NCI-H526 (cell line): ENCODE results near the gene TPSB2.
A peak's percentile ranks its signal among the peaks of the same experiment; 100 is the strongest.
"Not testable (repeated sequence)": the region's sequence is repeated elsewhere in the genome, so short reads cannot be mapped to it uniquely, and the experiment has no call there.

Experiments used
- DNase-seq, 2 experiments: peaks; one replicate each; lab custom pipeline; 2025; lab: John Stamatoyannopoulos, UW

Gene TPSB2

DNA sequence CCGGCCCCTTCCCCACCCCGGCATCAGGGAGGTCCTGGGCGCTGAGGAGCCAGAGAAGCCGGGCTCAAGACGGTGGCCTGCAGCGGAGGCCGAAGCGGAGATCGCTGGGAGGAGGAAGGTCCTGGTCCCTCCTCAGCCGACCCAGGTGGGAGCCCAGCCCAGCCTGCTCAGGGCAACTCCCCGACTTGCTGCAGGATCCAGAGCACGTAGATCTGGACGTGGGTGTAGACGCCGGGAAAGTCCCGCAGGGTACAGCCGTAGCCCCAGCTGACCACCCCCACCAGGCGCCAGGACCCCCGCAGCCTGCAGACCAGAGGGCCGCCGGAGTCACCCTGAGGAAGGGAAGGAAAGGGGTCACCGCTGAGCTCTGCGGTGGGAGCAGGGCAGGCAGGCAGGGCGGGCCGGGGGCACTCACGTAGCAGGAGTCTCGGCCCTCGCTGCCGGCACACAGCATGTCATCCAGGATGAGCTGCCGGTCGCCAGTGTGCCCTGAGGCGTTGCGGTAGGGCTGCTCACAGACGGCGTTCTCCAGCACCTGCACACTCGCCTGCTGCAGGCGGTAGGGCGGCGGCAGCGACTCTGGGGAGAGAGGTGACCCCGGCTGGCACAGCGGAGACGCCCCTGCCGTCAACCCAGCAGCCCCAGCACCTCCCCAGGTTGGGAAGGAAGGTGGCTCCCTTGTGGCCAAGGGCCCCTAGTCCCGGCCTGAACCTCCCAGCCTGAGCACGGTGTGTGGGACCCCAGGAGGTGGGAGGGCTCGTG is 31.3 kb upstream of the TPSB2 start:
- DNase-seq = peak; percentile 26 to 58

DNA sequence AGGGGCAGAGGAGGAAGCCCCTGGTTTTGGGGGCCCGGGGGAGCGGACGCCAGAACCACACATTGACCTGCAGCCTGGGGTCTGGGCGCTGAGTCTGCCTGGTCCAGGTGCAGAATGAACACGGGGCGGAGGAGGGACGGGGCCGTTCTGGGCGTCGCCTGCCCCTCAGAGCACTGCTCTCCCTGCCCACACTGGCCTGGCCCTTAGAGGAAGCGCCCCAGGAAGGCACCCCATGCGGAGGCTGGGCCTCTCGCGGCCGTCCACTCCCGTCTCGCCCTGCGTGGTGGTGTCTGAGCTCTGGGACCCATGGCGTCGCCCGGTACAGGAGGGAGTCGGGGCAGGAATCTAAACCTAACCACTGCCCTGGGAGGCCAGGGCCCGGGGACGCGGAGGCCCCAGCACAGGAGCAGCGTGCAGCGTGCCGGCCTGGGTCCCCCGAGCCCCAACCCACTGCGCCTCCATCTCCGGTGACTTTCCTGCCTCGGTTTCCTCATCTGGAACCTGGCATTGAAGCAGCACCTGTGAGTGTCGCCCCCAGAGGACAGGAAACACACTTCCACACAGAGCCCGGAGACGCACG is 30.2 kb upstream of the TPSB2 start:
- DNase-seq = no peak

DNA sequence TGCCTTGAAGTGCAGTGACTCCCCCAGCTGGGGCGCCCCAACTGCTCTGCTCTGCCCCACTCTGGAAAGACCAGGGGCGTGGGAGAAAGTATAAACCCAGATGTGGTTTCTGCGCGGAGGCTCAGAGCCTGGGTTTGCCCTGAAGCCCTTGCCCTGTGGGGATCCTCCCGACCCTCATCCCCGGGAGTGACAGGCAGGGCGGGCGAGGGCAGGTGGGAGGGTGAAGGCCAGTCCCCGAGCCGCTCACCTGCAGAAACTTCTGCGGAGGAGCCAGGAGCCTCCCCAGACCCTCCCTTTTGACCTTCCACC is 29.7 kb upstream of the TPSB2 start:
- DNase-seq = no peak

DNA sequence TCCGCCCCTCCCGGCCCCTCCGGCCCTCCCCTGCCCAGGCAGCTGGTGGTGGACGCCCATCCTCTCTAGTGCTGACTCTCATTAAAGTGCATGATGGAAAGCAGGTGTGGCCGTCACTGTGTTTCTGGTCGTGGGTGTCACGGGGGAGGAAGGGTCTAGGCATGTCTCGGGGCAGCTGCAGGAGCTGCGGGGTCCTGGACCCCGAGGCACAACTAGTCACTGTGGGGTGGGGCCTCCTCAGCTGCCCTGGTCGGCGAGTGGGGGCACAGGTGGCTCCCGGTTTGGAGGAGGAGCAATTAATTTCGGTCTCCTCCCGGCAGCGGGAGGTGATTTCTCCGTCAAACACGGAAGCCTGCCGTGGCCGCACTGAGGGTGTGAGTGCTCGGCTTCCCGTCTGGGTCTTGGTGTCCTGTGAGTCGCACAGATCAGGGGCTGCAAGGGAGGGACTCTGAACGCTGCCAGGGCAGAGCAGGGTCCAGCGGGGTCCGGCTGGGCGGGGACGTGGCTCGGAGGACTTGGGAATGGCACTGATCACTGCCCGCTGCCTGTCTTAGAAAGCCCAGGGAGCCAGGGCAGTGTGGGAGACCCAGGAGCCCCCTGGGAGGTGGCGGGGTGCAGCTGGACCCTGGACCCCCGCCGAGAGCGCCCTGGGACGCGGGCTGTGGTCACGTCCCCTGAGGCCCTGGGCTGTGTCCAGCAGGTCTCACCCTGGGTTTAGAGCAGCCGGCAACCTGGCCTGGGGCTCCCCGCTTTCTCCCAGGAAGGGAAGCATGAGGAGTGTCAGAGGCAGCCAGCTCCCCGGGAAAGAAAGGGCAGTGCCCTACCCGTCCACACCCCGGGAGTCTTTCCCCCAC is 29.1 kb upstream of the TPSB2 start:
- DNase-seq = no peak

DNA sequence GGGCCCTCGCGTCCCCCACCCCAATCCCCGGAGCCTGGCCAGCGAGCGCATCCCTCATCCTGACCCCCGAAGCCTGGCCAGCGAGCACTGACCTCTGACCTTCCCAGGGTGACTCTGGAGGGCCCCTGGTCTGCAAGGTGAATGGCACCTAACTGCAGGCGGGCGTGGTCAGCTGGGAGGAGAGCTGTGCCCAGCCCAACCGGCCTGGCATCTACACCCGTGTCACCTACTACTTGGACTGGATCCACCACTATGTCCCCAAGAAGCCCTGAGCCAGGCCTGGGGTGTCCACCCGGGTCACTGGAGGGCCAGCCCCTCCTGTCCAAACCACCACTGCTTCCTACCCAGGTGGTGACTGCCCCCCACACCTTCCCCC is 28.2 kb upstream of the TPSB2 start:
- no peak for DNase-seq

DNA sequence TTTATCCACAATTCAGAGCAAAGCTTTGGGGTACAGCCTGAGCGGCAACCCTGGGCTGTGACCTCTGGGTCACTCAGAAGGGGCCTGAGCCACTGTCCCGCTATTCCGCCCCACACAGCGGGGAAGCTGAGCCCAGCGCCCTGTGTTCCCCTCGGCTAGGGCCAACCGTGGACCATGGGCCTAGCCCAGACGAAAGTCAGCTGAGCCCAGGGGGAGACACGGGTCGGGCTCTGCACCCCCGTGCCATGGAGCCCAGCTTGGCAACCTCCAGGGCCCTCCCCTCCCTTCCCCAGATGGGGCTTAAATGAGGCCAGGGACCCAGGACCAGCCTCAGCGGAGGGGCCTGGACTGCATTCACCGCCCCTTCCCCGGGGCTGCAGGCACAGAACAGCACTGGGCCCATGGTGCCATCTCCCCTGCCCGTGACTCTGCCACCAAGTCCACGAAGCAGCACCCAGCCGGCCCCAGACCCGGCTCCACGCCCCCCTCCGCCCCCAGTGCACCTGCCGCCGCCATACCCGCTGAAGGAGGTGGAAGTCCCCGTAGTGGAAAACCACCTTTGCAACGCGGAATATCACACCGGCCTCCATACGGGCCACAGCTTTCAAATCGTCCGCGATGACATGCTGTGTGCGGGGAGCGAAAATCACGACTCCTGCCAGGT is 27.7 kb upstream of the TPSB2 start:
- DNase-seq = no peak

DNA sequence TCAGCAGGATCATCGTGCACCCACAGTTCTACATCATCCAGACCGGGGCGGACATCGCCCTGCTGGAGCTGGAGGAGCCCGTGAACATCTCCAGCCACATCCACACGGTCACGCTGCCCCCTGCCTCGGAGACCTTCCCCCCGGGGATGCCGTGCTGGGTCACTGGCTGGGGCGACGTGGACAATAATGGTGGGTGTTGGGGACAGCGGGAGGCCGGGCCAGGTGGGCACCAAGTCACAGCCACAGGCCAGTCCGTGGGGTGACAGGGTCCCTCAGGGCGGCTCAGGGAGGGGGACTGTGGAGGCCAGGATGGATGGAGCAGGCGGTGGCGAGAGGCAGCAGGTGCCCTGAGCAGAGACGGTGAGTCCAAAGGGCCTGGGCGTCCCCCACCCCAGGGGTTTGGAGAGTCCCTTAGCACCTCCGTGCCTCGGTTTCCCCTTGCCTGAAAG is 26.9 kb upstream of the TPSB2 start:
- DNase-seq = no peak

DNA sequence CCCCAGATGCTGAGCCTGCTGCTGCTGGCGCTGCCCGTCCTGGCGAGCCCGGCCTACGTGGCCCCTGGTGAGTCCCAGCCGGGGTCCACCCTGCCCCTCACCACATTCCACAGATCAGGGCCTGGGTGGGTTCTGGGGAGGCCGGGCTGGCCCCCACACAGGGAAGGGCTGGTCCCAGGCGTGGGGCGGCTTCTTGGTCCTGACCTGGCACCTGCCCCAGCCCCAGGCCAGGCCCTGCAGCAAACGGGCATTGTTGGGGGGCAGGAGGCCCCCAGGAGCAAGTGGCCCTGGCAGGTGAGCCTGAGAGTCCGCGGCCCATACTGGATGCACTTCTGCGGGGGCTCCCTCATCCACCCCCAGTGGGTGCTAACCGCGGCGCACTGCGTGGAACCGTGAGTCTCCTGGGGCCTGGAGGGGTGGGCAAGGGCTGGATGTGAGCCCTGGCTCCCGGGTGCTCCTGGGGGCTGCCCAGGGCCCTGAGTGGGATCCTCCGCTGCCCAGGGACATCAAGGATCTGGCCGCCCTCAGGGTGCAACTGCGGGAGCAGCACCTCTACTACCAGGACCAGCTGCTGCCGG is 26.4 kb upstream of the TPSB2 start:
- DNase-seq = not testable (repeated sequence)

DNA sequence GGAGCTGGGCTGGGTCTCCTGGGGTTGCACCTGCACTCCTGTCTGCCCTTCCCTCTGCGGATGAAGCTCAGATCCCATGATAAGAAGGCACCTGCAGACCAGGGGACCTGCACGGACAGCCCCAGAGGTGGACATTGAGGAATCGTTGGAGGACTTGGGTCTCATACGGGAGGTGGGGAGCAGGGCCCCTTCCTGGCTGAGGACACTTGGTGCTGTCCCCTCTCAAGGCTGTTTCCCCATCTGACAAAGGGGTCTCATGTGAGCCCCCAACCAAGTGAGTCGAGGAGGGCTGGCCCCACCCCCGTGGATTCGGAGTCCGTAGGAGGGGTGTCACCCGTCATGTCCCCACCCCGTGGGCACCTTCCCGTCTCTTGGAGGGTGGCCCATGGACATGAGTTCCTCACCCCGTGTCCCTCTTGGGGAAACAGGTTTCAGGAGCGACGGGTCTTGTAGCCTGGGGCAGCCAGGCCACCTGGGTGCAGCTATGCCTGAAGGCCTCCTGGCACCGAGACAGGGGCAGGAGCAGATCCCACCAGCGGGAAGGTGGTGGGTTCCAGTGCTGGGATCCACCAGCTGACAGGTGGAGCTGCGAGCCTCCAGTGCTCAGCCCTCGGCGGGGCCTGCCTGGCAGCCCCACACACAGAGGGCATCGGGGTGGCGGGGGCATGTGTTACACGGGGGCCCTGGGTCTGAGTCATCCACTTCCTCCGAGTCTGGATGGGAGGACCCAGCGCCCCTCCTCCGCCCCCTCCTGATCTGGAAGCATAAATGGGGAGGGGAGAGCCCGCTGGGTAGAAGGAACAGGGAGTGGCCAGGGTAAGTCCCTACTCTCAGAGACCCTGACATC is 25.5 kb upstream of the TPSB2 start, which contains the start of gene TPSD1:
TSS of gene TPSD1 (plus strand) at position 794 of the 847 bp plus-strand sequence. CDS start 212 bp downstream, outside the sequence.
- not testable (repeated sequence) for DNase-seq

DNA sequence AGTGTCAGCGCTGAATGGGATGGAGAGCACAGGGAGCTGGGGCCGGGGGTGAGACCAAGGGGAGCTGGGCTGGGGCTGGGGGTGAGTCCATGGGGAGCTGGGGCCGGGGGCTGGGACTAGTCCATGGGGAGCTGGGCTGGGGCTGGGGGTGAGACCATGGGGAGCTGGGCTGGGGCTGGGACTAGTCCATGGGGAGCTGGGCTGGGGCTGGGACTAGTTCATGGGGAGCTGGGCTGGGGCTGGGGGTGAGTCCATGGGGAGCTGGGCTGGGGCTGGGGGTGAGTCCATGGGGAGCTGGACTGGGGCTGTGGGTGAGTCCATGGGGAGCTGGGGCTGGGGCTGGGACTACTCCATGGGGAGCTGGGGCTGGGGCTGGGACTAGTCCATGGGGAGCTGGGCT is 24.8 kb upstream of the TPSB2 start:
- not testable (repeated sequence) for DNase-seq

DNA sequence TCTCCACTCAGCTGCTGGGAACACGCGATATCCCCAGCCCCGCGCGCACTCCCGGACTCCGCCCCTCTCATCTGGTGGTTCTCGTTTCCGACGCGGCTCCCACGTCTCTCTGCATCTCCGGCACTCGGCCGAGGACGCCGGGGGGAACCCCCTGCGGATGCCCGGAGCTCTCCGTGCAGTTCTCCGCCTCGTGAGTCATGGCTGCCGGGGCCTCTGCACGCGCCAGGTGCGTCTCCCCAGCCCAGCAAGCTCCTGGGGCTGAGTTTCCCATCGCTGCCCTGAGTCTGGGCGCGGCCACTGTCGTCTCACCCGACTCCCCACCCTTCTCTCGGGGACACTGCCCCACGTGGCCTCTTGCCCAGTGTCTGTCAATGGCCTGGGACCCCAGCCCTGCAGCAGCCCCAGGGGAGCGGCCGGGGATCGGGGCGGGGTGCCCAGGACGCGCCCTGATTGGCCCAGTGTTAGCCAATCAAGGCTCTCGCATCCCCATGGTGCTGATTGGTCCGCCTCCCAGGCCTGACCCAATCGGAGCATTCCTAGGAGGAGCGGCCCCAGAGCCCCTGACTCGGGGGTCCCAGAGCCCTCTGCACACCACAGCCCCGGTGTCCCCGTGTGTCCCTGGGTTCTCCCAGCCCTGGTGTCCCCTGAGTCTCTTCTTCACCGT is 23.8 kb upstream of the TPSB2 start:
- not testable (repeated sequence) for DNase-seq

DNA sequence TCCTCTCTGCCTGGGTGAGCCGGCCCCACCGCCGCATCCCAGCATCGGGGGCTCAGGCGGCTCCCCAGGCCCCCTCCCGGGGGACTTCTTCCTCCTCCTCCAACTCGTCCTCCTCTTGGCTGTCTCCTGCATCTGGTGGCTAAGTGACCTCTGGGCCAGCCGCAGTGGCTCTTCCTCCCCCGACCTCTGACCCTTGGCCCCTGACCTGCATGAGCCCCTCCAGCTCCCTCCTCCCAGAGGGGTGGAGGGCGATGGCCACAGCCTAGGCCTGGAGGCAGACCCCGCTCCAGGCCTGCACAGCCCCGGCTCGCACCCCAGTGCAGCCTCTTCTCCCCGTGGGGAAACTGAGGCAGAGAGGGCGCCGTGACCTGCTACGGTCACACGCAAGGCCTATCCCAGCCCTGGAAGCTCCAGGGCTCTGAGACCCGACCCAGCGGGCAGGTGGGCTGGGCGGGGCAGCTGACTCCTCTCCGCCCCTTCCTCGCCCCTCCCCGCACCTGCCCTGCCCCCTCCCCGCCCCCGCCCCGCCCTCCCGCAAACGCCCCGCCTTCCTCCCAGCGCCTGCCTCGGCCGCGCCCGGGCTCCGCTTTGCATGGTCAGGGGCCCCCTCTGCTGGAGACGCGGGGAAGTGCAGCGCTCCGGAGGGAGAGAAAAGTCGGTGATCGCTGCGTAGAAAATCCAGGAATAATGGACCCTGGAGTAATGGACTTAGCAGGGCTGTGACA is 19.2 kb upstream of the TPSB2 start:
- not testable (repeated sequence) for DNase-seq

DNA sequence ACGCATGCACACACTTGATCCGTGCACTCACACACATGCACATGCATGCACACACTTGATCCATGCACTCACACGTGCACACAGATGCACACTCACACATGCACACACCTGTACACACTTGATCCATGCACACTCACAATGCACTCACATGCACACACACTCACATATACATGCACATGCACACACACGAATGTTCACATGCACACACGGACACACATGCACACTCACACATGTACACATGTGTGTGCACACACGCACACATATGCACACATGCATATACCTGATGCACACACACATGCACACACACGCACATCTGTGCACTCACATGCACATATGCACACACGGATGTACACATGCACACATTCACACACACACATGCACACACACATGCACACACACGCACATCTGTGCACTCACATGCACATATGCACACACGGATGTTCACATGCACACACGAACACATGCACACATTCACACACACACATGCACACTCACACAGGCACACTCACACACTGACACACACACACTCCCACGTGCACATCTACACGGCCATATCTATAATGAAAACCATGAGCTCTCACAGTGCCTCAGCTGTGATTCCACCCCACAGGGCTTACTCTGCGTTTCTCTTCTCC is 18.0 kb upstream of the TPSB2 start:
- DNase-seq = not testable (repeated sequence)

DNA sequence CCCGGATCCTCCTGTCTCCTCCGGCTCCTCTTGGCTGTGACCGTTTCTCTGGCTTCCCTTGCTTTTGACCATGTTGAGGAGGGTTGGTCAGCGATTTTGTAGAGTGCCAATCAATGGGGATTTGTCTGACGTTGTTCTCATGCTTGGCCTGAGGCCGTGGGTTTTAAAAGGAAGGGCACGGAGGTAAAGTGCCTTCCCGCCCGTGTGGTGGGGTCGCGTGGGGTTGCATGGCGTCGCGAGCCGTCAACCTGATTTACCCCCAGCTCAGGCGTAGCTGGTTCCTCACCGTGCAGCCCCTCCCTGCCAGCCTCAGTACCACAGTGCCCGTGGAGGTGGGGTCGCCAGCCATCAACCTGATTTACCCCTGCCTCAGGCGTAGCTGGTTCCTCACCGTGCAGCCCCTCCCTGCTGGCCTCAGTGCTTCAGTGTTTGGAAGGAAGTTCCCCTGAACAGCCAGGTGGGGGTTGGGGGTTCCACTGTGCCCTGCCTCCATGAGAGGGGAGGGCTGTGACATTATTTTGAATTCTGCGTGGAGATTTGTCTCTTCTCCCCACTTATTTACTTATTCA is 15.6 kb upstream of the TPSB2 start:
- no peak for DNase-seq

DNA sequence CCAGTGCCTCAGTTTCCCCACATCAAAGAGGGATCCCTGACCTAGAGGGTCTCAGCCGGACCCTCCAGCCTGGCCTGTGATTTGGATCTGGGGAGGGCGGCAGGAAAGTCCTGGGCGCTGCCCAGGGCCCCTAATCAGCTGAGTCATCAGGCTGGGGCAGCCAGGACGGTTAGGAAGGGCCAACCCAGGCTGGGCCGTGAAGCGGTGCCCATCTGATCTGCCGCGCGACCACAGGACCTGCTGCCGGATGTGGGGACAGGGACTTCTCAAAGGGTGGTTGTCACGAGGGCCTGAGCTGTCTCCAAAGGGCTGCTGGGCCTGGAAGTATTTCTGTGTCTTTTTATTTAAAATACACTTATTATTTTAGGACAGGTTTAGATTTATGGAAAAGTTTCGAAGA is 14.9 kb upstream of the TPSB2 start:
- DNase-seq = no peak

DNA sequence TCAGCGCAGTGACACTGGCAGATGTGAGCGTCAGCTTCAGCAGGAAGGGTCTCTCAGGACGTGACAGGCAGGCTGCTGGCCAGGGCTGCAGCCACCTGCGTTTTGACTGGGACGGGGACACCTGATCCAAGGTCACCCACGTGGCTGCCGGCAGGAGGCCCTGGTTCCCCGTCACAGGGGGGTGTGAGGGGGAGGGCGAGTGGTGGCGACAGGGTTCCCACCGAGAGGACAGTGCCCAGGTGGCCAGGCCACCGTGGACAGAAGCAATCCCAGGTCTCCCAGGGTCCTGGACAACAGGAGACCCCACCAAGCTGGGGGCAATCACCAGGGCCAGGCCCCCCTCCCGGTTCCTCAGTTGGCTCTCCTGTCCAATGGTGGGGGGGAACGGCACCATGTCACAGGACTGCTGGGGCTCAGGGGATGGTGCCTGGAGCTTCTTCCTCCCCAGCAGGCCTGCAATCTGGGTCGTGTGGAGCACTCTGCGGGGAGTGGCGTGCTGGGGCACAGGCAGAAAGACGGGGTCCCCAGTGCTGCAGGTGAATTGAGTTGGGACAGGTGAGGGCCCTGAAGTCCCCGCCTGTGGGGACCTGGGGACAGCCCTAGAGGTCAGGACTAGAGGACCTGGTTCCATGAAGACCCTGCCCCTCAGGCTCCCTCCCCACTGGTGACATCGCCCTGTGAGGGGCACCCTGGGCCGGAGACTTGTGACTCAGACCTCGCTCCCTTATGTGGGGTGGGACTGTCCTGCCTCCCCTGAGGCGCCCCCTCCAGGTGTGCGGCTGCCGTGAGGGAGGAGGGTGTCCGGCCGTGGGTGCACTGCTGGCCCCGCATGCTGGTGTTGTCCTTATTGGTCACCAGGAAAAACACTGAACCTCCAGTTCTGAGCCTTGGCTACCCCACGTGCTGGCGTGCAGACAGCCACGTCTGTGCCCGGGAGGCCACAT is 14.2 kb upstream of the TPSB2 start:
- DNase-seq = not testable (repeated sequence)

DNA sequence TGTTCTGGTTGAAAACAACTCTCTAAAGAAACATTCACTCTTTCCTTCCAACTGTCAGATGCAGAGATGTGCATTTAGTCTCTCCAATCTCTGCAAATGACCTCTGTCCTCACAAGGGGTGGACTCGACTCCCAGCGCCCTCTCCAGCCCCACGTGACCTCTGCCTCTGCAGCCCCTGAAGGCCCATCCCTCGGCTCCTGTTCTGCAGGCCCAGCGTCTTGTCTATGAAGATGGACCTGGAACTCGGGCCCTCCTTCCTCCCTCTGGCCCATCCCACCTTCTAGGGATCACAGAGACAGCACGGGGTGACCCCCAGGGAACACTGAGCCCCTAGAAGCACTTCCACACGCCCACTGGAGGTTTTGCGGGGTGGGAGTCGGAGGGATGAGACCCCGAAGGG is 13.4 kb upstream of the TPSB2 start:
- not testable (repeated sequence) for DNase-seq

DNA sequence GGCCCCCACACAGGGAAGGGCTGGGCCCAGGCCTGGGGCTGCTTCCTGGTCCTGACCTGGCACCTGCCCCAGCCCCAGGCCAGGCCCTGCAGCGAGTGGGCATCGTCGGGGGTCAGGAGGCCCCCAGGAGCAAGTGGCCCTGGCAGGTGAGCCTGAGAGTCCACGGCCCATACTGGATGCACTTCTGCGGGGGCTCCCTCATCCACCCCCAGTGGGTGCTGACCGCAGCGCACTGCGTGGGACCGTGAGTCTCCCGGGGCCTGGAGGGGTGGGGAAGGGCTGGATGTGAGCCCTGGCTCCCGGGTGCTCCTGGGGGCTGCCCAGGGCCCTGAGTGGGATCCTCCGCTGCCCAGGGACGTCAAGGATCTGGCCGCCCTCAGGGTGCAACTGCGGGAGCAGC is 11.1 kb upstream of the TPSB2 start:
- DNase-seq = not testable (repeated sequence)
